HPDE6-E6E7 (cell line): Measurements from ENCODE around the gene ATR.
"Not testable (repeated sequence)": the region's sequence is repeated elsewhere in the genome, so short reads cannot be mapped to it uniquely, and the experiment has no call there.

ENCODE experiments used
- DNase-seq: peaks from one replicate; pipeline ENCODE4 v3.0.0; 2011; ENCODE audit warnings: missing footprints; ENCODE audit errors: extremely low spot score

The ATR gene

GRCh38 chr3:142578329-142579223, at the start of gene ATR:
Gene ATR, minus strand, starts transcription at chr3:142578733. Its CDS starts 29 bp downstream, at chr3:142578704.
- peak; percentile 96 for DNase-seq

- DNase-seq = no peak
Observed at GRCh38 chr3:142626971-142627370, 48.4 kb upstream of the ATR start.

GRCh38 chr3:142625153-142625440, 46.6 kb upstream of the ATR start:
- DNase-seq = no peak

- DNase-seq = no peak
Observed at GRCh38 chr3:142624341-142625152, 46.0 kb upstream of the ATR start.

- DNase-seq = no peak
Observed at GRCh38 chr3:142623194-142623593, 44.7 kb upstream of the ATR start.

- no peak for DNase-seq
Observed at GRCh38 chr3:142622405-142622804, 43.9 kb upstream of the ATR start.

- DNase-seq = peak; percentile 60
Observed at GRCh38 chr3:142618917-142619461, 40.5 kb upstream of the ATR start.

GRCh38 chr3:142615171-142615570, 36.6 kb upstream of the ATR start:
- no peak for DNase-seq

- no peak for DNase-seq
Observed at GRCh38 chr3:142614059-142614626, 35.6 kb upstream of the ATR start.

- no peak for DNase-seq
Observed at GRCh38 chr3:142613491-142613890, 35.0 kb upstream of the ATR start.

- no peak for DNase-seq
Observed at GRCh38 chr3:142611206-142611605, 32.7 kb upstream of the ATR start.

GRCh38 chr3:142609136-142609535, 30.6 kb upstream of the ATR start:
- DNase-seq = no peak

- DNase-seq = no peak
Observed at GRCh38 chr3:142608631-142609030, 30.1 kb upstream of the ATR start.

GRCh38 chr3:142604940-142605339, 26.4 kb upstream of the ATR start:
- no peak for DNase-seq

- not testable (repeated sequence) for DNase-seq
Observed at GRCh38 chr3:142603386-142603705, 24.8 kb upstream of the ATR start.

- DNase-seq = no peak
Observed at GRCh38 chr3:142602619-142603385, 24.3 kb upstream of the ATR start.

GRCh38 chr3:142601713-142602112, 23.2 kb upstream of the ATR start:
- no peak for DNase-seq

- DNase-seq = no peak
Observed at GRCh38 chr3:142597906-142598305, 19.4 kb upstream of the ATR start.

- DNase-seq = no peak
Observed at GRCh38 chr3:142596726-142597088, 18.2 kb upstream of the ATR start.

GRCh38 chr3:142595951-142596725, 17.6 kb upstream of the ATR start, which contains the start of gene PLS1:
Gene PLS1, plus strand, starts transcription at chr3:142596393. Its CDS starts 67,845 bp downstream, at chr3:142664238.
- DNase-seq = peak; percentile 90

- no peak for DNase-seq
Observed at GRCh38 chr3:142595581-142595950, 17.0 kb upstream of the ATR start.
